ENCODE results near the gene FREM2. TPM values are rescaled to one million over a fixed set of nuclear protein-coding genes. Genes with fewer than 3 reads are reported as not detected.

The FREM2 gene
- total RNA-seq, 1 experiment from 2014 or later = 25.4 TPM

DNA sequence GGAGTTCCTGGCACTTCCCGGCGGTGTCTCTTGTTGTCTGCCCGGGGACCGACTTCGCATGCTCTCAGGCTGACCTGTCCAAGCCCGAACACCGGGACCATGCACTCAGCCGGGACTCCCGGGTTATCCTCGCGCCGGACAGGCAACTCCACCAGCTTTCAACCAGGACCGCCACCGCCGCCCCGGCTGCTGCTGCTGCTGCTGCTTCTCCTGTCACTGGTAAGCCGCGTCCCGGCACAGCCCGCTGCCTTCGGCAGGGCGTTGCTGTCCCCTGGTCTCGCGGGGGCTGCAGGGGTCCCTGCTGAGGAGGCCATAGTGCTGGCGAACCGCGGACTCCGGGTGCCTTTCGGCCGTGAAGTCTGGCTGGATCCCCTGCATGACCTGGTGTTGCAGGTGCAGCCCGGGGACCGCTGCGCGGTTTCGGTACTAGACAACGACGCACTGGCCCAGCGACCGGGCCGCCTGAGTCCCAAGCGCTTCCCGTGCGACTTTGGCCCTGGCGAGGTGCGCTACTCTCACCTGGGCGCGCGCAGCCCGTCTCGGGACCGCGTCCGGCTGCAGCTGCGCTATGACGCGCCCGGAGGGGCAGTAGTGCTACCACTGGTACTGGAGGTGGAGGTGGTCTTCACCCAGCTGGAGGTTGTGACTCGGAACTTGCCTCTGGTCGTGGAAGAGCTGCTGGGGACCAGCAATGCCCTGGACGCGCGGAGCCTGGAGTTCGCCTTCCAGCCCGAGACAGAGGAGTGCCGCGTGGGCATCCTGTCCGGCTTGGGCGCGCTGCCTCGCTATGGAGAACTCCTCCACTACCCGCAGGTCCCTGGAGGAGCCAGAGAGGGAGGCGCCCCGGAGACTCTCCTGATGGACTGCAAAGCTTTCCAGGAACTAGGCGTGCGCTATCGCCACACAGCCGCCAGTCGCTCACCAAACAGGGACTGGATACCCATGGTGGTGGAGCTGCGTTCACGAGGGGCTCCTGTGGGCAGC, 661 bp downstream of the FREM2 start:
- no TSS peak for BruUV-seq (replicated peaks)
- TF ChIP-seq, protein P1, sequence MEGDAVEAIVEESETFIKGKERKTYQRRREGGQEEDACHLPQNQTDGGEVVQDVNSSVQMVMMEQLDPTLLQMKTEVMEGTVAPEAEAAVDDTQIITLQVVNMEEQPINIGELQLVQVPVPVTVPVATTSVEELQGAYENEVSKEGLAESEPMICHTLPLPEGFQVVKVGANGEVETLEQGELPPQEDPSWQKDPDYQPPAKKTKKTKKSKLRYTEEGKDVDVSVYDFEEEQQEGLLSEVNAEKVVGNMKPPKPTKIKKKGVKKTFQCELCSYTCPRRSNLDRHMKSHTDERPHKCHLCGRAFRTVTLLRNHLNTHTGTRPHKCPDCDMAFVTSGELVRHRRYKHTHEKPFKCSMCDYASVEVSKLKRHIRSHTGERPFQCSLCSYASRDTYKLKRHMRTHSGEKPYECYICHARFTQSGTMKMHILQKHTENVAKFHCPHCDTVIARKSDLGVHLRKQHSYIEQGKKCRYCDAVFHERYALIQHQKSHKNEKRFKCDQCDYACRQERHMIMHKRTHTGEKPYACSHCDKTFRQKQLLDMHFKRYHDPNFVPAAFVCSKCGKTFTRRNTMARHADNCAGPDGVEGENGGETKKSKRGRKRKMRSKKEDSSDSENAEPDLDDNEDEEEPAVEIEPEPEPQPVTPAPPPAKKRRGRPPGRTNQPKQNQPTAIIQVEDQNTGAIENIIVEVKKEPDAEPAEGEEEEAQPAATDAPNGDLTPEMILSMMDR (IDR thresholded peaks at IDR 0.05; ENCODE audit: unreplicated experiment) = no peak
- DNase-seq = peak; percentile 34
- peak overlapping the region; percentile 79 for H3K4me3 Mint-ChIP-seq (ENCODE audit: low read depth, unreplicated experiment)
- H3K36me3 Mint-ChIP-seq (ENCODE audit: insufficient read depth, unreplicated experiment) = peaks cover 20% of the 10 kb centered on the region
- H3K4me1 Mint-ChIP-seq (ENCODE audit: low read depth, unreplicated experiment) = peaks cover 8% of the 10 kb centered on the region
- peak overlapping the region; percentile 33 for H3K27ac Mint-ChIP-seq (ENCODE audit: unreplicated experiment)
- no peaks in the 10 kb centered on the region for H3K9me3 Mint-ChIP-seq (ENCODE audit: low read depth, unreplicated experiment)
- H3K27me3 Mint-ChIP-seq (ENCODE audit: unreplicated experiment) = no peaks in the 10 kb centered on the region
- intact Hi-C loops (cut with micrococcal nuclease; ENCODE audit: unreplicated experiment) = loop anchor here (5.0 kb wide), 1 partner anchor 225 kb away; no protein-coding TSS in a partner anchor
- CTCF ChIA-PET = interaction anchor here (0.6 to 3.1 kb wide), 8 partner anchors 10 to 228 kb away, joined by 3 to 18 read pairs (median 4); no protein-coding TSS in a partner anchor

DNA sequence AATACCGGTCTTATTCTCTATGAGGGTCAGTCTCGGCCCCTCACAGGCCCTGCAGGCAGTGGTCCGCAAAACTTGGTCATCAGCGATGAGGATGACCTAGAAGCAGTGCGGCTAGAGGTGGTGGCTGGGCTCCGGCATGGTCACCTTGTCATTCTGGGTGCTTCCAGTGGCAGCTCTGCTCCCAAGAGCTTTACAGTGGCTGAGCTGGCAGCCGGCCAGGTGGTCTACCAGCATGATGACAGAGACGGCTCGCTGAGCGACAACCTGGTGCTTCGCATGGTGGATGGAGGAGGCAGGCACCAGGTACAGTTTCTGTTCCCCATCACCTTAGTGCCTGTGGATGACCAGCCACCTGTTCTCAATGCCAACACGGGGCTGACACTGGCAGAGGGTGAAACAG, 1.8 kb downstream of the FREM2 start:
- H3K9me3 Mint-ChIP-seq (ENCODE audit: low read depth, unreplicated experiment) = no peaks in the 10 kb centered on the region
- no peaks in the 10 kb centered on the region for H3K27me3 Mint-ChIP-seq (ENCODE audit: unreplicated experiment)
- BruUV-seq (replicated peaks) = no TSS peak
- TF ChIP-seq, protein P1 (IDR thresholded peaks at IDR 0.05; ENCODE audit: unreplicated experiment) = no peak
- H3K27ac Mint-ChIP-seq (ENCODE audit: unreplicated experiment) = no peak overlapping the region
- DNase-seq = no peak
- intact Hi-C loops (cut with micrococcal nuclease; ENCODE audit: unreplicated experiment) = loop anchor here (5.0 kb wide), 1 partner anchor 224 kb away; no protein-coding TSS in a partner anchor
- H3K4me3 Mint-ChIP-seq (ENCODE audit: low read depth, unreplicated experiment) = peak overlapping the region; percentile 79
- peaks cover 27% of the 10 kb centered on the region for H3K36me3 Mint-ChIP-seq (ENCODE audit: insufficient read depth, unreplicated experiment)
- CTCF ChIA-PET = no interaction called here
- H3K4me1 Mint-ChIP-seq (ENCODE audit: low read depth, unreplicated experiment) = peaks cover 8% of the 10 kb centered on the region

DNA sequence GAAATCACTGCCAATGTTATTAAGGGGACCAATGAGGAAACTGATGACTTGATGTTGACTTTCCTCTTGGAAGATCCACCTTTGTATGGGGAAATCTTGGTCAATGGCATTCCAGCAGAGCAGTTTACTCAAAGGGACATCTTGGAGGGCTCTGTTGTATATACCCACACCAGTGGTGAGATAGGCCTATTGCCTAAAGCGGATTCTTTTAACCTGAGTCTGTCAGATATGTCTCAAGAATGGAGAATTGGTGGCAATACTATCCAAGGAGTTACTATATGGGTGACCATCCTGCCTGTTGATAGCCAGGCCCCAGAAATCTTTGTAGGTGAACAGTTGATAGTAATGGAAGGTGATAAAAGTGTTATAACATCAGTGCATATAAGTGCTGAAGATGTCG, 3.4 kb downstream of the FREM2 start:
- H3K27ac Mint-ChIP-seq (ENCODE audit: unreplicated experiment) = no peak overlapping the region
- H3K4me3 Mint-ChIP-seq (ENCODE audit: low read depth, unreplicated experiment) = no peak overlapping the region
- H3K27me3 Mint-ChIP-seq (ENCODE audit: unreplicated experiment) = no peaks in the 10 kb centered on the region
- BruUV-seq (replicated peaks) = no TSS peak
- DNase-seq = no peak
- no peaks in the 10 kb centered on the region for H3K4me1 Mint-ChIP-seq (ENCODE audit: low read depth, unreplicated experiment)
- intact Hi-C loops (cut with micrococcal nuclease; ENCODE audit: unreplicated experiment) = no loop called here
- TF ChIP-seq, protein P1 (IDR thresholded peaks at IDR 0.05; ENCODE audit: unreplicated experiment) = no peak
- CTCF ChIA-PET = no interaction called here
- no peaks in the 10 kb centered on the region for H3K9me3 Mint-ChIP-seq (ENCODE audit: low read depth, unreplicated experiment)
- peaks cover 29% of the 10 kb centered on the region for H3K36me3 Mint-ChIP-seq (ENCODE audit: insufficient read depth, unreplicated experiment)

DNA sequence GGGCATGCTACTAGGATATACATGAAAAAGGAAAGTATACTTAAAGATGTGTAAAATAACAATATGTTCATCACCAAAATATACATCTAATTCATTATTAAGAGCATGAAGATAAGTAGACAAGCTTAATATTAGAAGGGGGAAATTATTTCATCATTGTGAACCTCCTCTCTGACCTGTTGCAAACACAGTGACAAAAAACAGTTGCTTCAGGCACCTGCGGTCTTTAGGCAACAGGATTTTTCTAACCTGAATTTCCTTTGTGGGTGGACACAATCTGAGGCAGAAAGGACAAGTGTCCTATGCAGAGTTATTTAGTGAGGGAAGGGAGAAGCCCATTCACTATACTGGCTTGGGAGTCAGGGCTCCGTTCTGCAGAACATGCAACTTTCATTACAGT, 6.3 kb downstream of the FREM2 start:
- H3K4me3 Mint-ChIP-seq (ENCODE audit: low read depth, unreplicated experiment) = peak overlapping the region; percentile 52
- BruUV-seq (replicated peaks) = no TSS peak
- H3K9me3 Mint-ChIP-seq (ENCODE audit: low read depth, unreplicated experiment) = no peaks in the 10 kb centered on the region
- TF ChIP-seq, protein P1 (IDR thresholded peaks at IDR 0.05; ENCODE audit: unreplicated experiment) = no peak
- no peaks in the 10 kb centered on the region for H3K27me3 Mint-ChIP-seq (ENCODE audit: unreplicated experiment)
- no peak overlapping the region for H3K27ac Mint-ChIP-seq (ENCODE audit: unreplicated experiment)
- CTCF ChIA-PET = no interaction called here
- H3K4me1 Mint-ChIP-seq (ENCODE audit: low read depth, unreplicated experiment) = peaks cover 13% of the 10 kb centered on the region
- DNase-seq = no peak
- intact Hi-C loops (cut with micrococcal nuclease; ENCODE audit: unreplicated experiment) = no loop called here
- peaks cover 8% of the 10 kb centered on the region for H3K36me3 Mint-ChIP-seq (ENCODE audit: insufficient read depth, unreplicated experiment)
